Measurements from ENCODE around the gene CLEC5A. TPM values are rescaled to one million over a fixed set of nuclear protein-coding genes. Genes with fewer than 3 reads are reported as not detected.
"Not testable (repeated sequence)": the region's sequence is repeated elsewhere in the genome, so short reads cannot be mapped to it uniquely, and the experiment has no call there.

CLEC5A gene
- polyA plus RNA-seq, 4 donors: 0.21 to 0.67 (median 0.57) TPM

DNA sequence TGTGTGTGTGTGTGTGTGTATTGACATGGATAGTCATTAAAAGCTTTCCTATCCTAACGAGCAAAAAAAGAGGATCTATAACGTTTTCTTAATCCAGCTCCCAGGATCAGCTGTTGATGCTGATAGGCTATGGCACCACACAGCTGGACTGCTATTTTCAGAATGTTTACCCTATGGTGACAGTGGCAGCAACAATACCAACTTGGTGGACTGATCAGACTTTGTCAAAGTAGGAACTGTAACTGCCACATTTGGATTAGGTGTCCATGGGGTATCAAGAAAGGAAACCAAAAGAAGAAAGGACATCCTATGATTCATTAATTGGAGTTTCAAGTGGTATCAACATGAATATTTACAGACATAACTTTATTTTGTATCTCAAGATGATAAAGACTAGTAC, 2.7 kb upstream of the CLEC5A start:
- no peak for DNase-seq (ENCODE audit: low read depth in 4 of 4, low spot score in 3 of 4)

DNA sequence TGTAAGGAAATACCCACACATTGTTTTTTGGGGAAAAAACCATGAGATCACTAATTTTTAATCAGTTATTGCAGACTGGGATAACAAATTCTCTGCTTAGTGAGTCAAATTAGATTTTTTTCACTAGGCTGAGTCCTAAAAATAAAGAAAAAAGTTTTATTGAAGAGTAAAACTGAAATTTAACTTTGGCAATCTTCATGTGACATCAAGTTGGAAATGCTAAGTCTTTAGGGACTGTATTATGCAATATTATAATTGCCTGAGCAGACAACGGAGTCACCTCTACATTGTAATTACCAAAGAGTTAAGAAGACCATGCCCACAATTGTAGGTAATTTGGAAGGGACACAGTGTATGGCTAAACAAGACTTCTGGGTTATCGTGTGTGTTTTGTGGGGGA, 2.2 kb upstream of the CLEC5A start:
- no peak for DNase-seq (ENCODE audit: low read depth in 4 of 4, low spot score in 3 of 4)

DNA sequence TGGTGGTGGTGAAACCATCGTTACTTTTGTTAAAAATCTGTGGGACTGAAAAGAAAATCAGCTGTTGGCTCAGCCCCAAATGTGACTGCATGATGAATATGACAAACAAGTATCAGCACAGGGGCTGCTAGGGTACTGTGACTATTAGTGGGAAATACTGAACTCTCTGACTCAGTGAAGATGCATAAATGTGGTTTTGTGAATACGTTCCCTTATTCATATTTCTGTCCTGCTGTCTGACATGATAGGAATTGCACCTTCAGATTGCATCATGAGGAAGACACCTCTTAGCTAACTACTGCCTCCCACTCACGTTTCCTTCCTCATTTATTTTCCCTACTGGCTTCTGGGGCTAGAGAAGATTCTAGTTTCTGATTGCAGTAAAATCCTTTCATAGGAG, 1.4 kb downstream of the CLEC5A start:
- no peak for DNase-seq (ENCODE audit: low read depth in 4 of 4, low spot score in 3 of 4)

DNA sequence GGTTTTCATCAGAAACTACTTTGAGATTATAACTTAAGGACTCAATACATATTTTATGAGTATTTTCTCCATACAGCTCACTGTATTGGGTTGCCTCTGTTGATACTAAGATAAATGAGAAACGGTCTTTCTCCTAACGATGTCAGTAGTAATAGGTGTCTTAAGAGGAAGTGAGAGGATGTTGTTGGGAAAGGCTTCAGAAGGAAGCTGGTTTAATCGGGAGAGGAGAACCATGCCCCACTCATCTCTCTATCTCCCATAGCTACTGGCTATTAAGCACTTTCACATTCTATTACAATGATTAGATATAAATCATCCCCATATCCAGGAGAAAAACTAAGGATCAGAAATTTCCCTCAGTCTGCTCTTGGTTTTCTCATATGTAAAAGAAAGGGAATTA, 2.0 kb downstream of the CLEC5A start:
- no peak for DNase-seq (ENCODE audit: low read depth in 4 of 4, low spot score in 3 of 4)

DNA sequence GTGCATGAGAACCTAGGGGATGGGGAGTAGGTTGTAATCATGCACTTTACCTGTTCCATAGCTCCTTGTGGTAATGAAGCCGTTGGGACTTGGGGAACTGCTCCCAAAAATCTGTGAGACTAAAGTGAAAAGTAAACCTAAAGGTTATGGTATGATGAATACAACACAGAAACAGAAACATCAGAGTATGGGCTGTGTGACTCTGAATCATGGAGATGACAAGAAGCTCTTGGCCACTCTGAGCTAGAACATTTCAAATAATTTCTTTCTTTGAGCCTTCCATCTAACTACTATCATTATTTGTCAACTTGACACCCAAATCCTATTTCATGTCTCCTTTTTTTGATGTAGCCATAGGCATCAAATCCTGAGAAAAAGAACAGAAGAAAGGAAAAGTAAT, 2.9 kb downstream of the CLEC5A start:
- DNase-seq (ENCODE audit: low read depth in 4 of 4, low spot score in 3 of 4): no peak

DNA sequence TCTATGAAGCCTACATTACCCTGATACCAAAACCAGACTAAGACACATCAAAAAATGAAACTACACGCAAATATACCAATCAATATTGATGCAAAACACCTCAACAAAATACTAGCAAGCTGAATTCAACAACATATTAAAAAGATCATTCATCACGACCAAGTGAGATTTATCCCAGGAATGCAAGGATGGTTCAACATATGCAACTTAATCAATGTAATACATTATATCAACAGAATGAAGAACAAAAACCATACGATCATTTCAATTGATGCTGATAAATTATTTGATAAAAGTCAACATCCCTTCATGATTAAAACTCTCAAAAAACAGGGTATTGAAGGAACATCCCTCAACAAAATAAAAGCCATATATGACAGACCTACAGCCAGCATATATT, 5.7 kb downstream of the CLEC5A start:
- DNase-seq (ENCODE audit: low read depth in 4 of 4, low spot score in 3 of 4): no peak

DNA sequence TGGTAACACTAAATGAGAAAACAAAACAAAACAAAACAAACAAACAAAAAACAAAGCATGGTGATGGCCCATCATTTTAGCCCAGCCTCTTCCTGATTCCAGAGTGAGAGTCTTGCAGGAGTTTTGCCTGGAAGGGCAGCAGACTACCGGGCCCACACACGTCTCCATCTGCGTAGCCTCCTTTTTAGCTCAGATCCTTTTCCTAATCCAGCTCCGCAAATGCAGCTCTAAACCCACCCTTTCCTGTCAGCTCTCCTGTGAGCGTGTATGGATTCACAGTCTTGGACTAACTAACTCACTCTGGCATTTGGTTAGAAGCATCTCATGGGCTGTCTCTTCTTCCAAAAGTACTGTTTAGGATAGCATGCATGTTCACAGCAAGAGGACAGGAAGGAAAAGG, 16.6 kb downstream of the CLEC5A start:
- DNase-seq (ENCODE audit: low read depth in 4 of 4, low spot score in 3 of 4): no peak

DNA sequence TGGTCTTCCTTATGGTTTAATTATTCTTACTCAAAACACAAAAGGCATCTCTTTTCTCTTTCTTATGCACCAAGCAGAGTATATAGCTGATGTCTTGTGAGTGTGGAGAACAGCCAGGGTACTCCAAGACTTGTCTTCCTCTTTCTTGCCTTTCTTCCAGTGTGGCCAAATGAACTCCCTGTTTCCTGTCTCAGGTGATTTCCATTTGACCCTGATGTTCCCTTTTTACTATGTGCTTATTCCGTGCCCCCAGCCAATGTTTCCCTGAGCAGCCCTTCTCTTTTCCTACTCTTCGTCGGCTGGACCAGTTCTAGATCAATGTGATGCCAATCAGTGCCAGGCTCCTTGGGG, 18.0 kb downstream of the CLEC5A start:
- no peak for DNase-seq (ENCODE audit: low read depth in 4 of 4, low spot score in 3 of 4)

DNA sequence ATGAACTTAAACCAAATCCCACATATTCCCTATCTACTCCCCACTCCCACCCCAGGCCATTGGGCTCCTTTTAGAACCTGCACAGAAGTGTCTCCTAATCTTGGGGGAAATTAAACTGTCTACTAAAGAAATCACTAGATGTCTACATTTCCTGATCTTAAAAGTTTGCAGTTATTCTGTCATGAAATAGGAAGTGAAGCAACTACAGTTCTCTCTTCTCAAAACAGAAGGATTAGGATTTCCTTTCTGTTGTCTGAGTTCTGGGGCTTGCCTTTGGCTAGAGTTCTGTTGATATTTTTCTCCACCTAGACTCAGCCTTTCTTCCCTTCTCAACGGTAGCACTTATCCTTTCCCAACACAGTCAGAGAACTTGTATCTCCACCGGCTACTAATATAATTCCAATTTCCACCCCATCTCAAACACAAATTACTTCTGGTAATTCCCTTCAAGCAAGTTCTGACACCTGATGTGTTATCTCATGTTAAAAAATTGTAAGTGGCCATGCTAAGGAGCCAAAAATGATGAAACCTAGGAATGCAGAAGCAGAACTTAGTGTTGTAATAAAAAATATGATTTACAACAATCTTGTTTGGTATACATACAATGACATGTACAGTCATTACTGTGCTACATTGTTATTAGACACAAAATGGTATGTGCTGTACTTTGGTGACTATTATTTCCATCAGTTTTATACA, 18.5 kb downstream of the CLEC5A start:
- no peak for DNase-seq (ENCODE audit: low read depth in 4 of 4, low spot score in 3 of 4)

DNA sequence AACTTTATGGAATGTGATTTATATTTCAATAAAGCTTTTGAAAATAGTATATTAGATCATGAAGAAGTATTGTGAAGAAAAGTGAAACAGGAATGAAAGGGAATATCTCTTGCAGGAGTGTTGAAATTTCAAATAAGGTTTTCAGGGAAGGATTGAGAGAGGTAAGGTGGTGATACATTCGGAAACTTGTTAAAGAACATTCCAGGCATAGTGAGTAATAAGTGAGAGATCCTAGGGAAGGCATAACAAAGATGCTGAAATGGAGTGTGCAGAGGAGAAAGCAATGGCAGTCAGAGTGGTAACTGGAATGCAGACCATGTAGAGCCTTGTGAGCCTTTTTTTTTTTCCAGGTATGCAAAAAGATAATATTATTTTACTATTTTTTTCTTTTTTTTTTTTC, 26.5 kb downstream of the CLEC5A start:
- DNase-seq (ENCODE audit: low read depth in 4 of 4, low spot score in 3 of 4): no peak

DNA sequence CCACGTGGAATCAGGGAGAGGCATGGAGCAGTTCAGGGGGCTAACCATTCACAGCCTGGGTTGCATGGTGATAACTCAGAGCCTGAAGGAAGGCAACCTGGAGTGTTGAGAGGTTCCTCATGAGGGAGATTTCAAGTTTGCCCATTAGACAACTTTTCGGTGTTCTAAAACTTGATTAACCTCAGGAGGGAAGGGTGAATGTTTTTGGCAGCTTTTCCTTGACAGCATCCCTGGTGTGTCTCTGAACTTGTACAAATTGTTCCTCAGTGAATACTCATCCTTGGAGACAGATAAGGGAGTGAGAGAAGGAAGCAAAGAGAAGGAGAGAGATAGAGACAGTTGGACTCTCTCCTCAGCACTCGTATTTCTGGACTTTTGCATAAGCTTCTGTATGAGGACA, 30.7 kb downstream of the CLEC5A start, which contains the start of gene OR9A4:
Gene OR9A4 (plus strand): TSS at position 301 of the 400 bp plus-strand sequence. CDS start 2,477 bp downstream, outside the sequence.
- no peak for DNase-seq (ENCODE audit: low read depth in 4 of 4, low spot score in 3 of 4)

DNA sequence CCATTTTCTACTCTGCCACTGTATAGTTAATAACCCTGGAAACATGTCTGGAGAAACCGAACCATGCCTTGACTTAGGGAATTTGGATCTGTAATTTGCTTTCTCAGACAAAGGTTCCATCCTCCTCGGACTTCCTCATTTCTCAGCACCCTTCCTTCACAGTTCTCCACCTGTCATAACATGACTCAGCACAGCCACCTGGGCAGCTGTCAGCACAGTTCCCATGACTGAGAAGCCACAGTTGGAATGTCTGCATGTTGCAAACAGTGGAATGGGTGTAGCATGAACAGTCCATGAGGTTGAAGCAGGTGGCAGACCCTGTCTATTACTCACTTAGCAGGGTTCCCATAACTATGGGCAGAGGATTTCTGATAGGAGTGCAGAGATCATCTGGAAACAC, 31.2 kb downstream of the CLEC5A start:
- no peak for DNase-seq (ENCODE audit: low read depth in 4 of 4, low spot score in 3 of 4)

DNA sequence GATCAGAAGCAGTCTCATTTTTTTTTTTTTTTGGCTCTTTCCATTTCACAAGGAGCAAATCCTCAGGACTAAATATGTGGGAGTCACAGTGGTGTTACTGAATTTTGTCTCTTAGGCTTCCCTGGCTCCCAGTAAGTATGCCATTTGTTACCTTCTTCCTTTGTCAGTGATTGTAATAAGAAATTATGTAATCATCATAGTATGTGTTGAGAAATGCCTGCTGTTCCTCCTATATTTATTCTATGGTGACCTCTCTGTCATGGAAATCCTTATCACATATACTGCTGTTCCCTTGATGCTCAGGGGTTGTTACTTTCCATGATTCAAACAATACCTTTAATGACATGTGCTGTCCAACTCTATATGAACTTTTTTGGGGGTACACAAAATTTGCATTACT, 35.4 kb downstream of the CLEC5A start:
- DNase-seq (ENCODE audit: low read depth in 4 of 4, low spot score in 3 of 4): no peak

DNA sequence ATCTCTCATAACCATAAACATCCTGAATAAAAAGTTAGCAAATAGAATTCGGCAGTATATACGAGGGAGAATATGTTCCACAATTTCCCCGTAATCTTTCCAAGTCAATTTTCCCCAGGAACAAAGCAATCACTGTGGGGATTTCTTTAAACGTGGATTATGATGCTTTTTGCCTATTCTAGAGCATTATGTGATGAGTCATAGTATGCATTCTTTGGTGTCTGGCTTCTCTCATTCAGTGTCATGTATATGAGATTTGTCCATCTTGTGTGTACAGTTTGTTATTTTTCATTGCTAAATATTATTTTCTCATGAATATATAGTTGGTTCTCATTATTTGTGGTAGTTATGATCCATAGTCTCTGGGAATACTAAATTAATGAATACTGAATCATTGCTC, 40.5 kb downstream of the CLEC5A start:
- no peak for DNase-seq (ENCODE audit: low read depth in 4 of 4, low spot score in 3 of 4)

DNA sequence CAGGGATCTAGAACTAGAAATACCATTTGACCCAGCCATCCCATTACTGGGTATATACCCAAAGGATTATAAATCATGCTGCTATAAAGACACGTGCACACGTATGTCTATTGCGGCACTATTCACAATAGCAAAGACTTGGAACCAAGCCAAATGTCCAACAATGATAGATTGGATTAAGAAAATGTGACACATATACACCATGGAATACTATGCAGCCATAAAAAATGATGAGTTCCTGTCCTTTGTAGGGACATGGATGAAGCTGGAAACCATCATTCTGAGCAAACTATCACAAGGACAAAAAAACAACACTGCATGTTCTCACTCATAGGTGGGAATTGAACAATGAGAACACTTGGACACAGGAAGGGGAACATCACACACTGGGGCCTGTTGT, 47.4 kb downstream of the CLEC5A start:
- DNase-seq (ENCODE audit: low read depth in 4 of 4, low spot score in 3 of 4): not testable (repeated sequence)

DNA sequence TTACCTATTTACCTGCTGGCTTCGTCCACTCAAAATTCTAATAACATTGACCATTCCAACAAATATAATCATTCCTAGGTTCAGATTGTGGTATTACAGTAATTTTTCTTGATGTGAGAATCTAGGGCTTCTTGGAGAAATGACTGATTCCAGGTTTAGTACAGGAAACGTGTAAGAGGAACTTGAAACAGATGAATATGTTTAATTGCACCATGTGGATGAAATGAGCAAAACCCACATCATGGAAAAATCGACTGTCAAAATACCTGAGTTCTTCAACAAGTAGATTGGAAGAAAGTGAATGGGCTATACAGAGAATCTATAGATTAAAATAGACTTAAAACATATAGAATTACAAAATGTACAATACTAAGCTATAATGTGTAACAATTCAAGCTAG, 55.4 kb downstream of the CLEC5A start:
- DNase-seq (ENCODE audit: low read depth in 4 of 4, low spot score in 3 of 4): no peak

DNA sequence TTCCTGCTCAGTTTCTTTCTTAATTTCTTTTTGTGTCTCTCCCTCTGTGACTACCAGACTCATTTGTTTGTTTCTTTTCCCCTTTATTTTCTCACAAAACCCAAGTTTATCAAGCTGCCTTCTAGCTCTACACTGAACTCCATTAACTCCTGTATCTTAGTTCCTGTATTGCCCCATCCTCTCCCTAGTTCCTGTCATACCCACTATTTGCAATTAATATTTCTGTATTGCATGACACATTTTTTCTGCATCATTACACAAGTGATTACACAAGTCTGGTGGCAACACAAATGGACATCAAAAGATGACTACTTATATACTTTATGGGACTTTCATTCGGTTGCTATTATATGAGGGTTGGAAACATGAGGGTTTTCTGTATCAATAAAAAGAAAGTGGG, 57.5 kb downstream of the CLEC5A start:
- no peak for DNase-seq (ENCODE audit: low read depth in 4 of 4, low spot score in 3 of 4)

DNA sequence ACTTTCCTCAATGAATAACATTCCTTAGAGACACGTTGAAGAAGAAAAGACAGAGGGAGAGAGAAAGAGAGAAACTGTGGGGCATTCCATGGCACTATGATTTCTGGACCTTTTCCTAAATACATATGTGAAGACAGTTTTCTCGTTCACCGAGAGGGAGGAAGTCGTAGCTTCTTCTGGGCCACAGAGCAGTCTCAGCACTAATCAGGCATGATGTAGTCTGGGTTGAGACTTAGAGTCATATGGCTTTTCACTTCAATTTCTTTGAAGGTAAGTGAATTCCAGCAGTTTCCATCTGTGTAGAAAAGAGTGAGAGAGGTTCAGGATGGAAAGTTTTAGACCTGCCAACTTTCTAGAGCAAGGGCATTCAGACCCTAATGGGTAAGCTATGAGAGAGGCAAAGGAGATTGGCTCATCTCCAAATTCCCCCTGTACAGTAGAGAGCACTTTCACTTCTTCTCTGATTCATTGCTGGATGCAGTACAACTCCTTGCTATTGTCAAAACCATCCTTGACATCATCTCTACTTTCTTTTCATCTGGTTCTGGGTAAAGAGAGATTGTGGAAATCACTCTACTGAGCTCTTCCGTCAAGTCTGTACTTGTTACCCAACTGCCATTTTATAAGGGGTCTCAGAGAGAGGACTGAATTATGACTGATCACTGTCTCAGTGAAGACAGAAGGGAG, 62.1 kb downstream of the CLEC5A start:
- DNase-seq (ENCODE audit: low read depth in 4 of 4, low spot score in 3 of 4): no peak

DNA sequence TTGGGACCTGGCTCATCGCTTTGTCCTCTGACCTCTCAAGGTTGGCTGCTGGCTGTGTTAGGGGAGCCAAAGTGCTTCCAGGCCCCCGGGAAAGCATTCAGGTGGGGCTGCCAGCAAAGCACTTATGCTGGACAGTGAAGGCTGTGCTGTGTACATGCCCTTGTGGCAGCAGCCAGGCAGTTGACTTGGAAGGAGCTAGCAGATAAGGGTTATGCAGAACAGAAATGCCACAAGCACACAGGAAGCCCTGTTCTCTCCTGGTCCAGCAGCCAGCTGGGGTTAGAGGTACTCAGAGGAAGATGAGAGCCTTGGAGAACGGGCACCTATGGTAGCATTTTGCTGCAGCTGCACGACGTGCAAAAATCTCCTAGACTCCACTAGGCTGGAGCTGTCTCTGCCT, 65.8 kb downstream of the CLEC5A start:
- no peak for DNase-seq (ENCODE audit: low read depth in 4 of 4, low spot score in 3 of 4)

DNA sequence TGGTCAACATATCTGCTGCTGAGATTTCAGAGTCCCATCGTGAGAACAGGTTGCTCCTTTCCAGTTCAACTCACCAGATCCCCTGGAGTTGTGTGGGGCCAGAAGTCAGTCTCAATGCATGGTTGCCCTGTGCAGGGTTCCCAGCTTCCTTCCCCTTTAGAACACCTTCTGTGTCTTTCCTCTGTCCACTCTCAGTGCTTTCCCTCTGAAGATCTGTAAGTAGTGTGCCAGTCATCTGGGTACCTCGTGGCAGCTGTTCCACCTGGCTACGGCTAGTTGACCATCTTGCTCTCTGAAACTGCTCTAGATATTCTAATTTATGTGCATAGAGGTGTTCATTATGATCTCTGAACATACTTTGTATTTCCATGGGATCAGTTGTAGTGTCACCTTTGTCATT, 69.4 kb downstream of the CLEC5A start:
- DNase-seq (ENCODE audit: low read depth in 4 of 4, low spot score in 3 of 4): no peak
